Fibroblast of skin of left biceps (primary cell): Measurements from ENCODE around the gene FOXL3.
"Not testable (repeated sequence)": the region's sequence is repeated elsewhere in the genome, so short reads cannot be mapped to it uniquely, and the experiment has no call there.

Experiments
- DNase-seq, 2 experiments: peaks; one replicate each; pipeline ENCODE4 v3.0.0-alpha.2; 2013; ENCODE audit warnings: low read depth in 2 of 2

FOXL3 gene

DNA sequence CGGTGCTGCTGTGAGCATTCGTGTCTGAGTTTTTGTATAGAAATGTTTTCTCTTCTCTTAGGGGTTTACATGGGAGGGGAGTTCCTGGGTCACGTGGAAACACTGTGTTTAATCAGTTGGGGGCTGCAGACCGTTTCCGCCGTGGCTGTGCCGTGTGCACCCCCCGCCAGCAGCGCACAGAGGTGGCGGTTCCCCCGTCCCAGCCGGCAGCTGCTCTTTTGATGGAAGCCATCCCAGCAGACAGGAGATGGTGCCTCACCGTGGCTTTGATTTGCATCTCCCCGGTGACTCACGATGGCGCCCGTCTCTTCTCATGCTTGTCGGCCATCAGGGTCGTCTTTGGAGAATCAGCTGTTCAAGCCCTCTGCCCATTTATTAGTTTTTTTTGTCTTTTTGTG is 34.9 kb upstream of the FOXL3 start:
- DNase-seq: no peak

DNA sequence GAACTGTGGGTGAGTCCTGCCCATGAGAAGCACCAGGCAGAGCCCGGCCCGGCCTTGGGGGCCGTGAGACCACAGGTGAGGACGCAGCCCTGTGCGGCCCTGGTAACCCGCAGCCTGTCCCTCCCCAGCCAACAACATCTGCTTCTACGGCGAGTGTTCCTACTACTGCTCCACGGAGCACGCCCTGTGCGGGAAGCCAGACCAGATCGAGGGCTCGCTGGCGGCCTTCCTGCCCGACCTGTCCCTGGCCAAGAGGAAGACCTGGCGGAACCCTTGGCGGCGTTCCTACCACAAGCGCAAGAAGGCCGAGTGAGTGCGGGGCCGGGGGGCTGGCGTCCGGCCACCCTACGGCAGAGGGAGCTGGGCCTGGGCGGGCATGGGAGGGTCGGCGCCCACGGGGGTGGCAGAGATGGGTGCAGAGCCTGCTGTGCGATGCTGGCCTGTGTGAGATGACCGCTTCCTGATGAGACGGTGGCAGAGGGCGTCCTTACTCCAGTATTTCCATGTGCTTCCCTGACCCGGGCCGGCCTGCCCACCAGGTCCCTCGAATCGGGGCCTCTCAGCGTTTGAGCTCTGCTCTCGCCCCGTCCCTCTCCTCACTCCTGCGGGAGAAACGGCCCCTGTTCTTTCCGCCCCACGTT is 34.1 kb upstream of the FOXL3 start:
- no peak for DNase-seq

DNA sequence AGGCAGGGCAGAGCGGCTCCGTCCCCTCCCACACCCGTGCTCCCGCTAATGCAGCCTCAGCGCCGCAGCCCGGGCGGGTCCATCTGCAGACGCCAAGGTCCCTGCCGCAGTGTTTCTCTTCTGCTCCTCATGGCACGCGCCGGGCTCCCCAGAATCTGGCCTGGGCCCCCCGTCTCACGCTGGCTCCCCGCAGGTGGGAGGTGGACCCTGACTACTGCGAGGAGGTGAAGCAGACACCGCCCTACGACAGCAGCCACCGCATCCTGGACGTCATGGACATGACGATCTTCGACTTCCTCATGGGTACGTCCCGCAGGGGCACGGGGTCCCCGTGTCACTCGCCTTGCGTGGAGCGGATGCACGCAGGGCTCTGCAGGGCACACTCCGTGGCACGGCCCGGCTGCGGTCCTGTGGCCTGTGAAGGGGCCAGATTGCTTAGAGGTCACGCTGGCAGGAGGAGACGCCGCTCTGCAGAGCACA is 33.5 kb upstream of the FOXL3 start:
- DNase-seq: no peak

DNA sequence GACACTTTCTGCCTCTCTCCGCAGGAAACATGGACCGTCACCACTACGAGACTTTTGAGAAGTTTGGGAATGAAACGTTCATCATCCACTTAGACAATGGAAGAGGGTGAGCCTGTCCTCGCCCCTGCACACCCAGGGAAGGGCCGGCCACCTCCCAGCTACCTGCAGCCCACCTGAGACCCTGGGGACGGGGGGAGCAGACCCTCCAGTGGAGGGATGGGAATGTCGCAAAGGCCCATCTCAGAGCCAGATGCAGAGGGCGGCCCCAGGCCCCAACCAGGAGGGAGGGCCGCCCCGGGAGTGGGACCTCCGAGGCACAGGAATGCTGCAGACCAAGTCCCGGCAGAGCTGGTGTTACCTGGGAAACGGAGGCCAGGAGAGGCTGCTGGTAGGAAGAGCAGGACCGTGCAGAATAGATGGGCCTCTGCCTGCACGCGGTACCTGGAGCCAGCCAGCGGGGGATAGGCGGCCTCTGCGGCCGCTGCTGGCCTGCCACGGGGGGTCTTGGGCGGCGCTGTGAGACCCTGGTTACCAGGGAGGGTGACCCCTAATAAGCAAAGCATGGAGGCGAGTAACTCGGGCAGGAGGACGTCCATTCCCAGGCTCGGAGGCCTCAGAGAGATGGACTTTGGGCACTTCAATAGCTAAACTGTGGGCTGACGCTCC is 32.9 kb upstream of the FOXL3 start:
- DNase-seq: no peak

DNA sequence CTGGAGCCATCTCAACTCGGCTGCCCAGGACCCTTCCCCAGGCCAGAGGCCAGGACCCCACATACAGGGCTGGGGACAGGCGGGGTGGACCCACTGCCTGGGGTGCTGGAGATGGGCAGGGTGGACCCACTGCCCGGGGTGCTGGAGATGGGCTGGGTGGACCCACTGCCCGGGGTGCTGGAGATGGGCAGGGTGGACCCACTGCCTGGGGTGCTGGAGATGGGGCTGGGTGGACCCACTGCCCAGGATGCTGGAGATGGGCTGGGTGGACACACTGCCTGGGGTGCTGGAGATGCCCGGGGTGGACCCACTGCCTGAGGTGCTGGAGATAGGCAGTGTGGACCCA is 32.4 kb upstream of the FOXL3 start:
- no peak for DNase-seq

DNA sequence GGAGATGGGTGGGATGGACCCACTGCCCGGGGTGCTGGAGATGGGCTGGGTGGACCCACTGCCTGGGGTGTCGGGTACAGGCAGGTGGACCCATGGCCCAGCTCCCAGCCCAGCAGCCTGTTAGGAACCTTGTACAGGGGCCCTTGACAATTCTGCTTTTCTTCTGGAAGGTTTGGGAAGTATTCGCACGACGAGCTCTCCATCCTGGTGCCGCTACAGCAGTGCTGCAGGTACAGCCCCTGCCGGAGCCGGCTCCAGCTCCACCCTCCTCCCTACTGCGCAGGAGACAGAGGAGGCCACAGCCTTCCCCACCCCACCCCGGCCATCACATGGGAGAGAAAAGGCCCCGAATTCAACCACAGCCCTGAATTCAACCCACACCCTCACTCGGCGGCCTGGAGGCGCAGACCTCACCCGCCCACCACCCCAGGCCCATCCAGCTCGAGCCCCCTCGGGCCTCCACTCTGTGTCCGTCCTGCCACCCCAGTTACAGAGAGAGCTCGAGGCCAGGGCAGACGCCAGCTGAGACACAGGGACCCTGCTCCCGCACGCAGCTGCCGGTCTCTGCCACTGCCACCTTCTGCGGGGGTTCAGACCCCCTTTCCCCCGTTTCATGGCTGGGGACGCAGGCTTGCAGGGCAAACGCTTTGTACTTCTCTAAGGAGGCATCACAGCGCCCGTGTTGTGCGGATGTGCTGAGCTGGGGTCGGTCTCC is 31.3 kb upstream of the FOXL3 start:
- DNase-seq: no peak

DNA sequence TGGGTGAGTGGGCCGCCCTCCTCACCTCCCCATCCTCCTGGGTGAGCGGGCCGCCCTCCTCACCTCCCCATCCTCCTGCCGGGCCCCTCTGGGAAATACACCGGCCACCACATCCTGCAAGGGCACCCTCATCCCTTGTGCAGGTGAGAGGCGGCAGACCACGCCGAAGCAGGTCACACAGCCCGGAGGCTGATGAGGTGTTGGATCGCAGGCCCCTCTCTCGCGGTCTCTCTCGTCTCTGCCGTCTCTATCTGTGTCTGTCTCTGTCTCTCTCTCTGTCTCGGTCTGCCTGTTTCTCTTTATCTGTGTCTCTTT is 30.8 kb upstream of the FOXL3 start:
- DNase-seq: no peak

DNA sequence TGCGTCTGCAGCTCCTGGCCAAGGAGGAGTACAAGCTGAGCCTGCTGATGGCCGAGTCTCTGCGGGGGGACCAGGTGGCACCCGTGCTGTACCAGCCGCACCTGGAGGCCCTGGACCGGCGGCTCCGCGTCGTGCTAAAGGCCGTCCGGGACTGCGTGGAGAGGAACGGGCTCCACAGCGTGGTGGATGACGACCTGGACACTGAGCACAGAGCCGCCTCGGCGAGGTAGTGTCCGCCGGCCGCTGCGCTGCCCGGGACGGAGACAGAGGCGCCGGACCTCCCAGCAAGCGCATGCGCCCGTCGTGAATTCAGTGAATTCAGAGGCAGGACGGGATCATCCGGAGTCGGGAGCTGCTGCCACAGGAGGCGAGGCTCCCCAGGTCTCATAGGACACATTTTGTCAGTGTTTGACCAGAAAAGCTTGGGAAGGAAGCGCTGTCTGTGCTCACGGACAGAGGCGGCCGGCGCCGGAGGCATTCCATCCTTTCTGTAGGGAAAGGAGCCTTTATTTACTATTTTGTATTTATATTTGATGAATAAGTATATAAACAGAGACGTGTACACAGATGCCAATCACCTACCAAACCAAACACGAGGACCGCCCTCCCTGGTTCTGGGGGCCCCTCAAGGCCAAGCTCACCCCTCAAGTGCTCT is 30.1 kb upstream of the FOXL3 start:
- no peak for DNase-seq

DNA sequence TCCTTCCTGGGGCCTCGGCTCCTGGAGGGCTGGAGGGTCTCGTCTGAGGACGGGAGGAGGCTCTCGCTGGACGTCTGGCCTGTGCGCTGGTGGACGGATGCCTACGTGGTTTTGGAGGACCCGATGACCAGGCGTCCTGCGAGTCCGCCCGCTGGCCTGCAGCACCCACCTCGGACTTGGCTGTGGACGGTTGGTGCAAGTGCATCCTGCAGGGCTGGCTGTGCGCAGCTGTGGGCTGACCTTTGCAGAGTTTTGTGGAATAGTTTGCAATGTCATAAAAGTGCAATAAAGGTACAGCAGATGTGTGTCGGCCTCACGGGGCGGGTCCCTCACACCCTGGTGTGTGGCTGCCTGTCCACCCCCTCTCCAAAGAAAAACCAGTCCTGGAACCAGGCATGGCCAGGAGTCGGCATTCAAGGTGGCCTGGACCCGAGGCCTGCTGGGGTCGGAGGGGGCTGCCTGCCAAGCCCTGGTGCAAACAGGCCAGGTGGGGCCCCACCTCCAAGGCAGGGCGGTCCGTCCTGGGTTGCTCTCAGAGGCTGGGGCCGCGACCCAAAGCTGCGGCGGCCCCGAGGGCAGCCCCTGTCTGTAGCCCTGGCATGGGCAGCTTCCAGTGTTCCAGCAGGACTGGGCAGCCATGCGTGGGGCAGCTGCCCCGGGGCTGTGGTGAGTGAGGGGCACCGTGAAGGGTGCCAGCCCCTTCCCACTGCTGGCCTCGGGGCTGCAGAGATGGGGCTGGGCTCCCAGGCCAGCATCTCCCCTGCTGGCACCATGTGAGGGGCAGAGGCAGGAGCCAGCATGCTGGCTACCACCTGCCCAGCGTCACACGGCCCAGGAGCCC is 29.3 kb upstream of the FOXL3 start:
- no peak for DNase-seq

DNA sequence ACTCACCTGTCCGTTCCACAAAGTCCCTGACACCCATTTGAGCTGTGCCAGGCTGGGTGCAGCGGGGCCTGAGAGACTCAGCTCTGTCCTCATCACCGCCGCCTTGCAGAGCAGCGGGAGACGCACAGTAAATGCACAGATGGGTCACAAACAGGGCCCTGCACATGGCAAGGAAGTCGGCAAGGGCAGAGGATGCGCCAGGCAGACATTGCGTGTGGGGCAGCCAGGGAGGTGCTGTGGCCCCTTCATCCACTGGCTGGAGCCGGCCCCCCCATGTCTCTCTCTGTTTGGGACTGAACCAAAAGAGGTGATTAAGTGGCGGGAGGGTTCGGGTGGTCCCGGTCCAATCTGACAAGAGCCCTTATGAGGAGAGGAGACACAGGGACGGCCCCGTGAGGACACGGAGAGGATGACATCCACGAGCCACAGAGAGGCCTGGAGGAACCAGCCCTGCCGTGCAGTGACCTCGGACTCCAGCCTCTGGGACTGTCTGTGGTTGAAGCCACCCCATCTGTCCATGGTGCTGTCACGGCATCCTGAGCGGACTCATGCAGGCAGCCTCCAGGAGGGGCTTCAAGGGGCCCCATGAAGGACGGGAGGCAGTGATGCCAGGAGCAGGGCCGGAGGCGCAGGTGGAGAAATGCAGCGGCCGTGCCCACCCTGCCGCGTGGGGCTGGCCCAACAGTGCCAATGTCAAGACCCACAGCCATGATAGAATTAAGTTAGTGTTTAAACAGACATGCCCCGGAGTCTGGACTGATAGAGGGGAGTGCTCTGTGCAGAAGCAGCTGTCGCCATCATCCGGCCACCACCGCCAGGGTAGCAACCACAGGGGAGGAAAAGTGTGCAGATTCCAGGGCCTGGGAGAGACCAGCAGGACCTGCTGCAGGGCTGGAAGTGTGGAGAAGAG is 28.4 kb upstream of the FOXL3 start:
- DNase-seq: no peak

DNA sequence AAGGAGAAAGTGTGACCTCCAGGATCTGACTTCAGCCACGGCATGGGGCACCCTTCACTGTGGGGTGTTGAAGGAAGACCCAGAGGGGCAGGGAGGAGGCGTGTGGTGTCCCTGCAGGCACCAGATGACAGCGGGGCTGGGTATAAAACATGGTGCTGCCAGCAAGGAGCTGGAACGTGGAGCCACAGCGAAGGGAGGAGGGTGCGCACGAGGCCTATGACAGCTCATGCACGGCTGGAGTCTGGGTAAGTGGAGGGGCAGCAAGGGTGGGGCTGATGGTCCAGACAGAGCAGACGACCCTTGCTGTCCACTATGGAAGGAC is 27.8 kb upstream of the FOXL3 start:
- no peak for DNase-seq

DNA sequence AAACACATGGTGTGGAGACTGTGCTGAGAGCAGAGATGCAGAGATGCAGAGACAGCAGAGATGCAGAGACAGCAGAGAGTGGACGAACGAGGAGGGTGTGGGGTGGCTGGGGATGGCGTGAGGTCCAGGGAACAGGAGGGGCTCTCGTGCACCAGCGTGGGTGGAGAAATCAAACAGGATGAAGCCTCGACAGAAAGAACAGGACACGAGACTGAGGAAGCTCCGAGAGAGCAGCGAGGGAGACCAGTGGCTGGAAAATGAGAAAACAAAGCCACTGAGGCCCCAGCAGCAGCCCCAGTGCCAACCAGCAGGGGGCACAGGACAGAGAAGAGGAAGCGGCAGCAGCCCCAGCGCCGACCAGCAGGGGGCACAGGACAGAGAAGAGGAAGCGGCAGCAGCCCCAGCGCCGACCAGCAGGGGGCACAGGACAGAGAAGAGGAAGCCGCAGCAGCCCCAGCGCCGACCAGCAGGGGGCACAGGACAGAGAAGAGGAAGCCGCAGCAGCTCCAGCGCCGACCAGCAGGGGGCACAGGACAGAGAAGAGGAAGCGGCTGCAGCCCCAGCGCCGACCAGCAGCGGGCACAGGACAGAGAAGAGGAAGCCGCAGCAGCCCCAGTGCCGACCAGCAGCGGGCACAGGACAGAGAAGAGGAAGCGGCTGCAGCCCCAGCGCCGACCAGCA is 27.2 kb upstream of the FOXL3 start:
- not testable (repeated sequence) for DNase-seq

DNA sequence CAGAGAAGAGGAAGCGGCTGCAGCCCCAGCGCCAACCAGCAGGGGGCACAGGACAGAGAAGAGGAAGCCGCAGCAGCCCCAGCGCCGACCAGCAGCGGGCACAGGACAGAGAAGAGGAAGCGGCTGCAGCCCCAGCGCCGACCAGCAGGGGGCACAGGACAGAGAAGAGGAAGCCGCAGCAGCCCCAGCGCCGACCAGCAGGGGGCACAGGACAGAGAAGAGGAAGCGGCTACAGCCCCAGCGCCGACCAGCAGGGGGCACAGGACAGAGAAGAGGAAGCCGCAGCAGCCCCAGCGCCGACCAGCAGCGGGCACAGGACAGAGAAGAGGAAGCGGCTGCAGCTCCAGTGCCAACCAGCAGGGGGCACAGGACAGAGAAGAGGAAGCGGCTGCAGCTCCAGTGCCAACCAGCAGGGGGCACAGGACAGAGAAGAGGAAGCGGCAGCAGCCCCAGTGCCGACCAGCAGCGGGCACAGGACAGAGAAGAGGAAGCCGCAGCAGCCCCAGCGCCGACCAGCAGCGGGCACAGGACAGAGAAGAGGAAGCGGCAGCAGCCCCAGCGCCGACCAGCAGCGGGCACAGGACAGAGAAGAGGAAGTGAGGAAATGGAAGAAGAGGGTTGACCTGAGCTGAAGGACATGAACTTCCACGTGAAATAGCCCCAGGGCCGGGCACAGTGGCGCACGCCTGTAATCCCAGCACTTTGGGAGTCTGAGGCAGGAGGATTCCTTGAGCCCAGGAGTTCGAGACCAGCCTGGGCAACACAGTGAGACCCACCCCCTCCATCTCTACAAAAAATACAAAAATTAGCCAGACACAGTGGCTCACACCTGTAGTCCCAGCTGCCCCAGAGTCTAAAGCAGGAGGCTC is 26.3 kb upstream of the FOXL3 start:
- not testable (repeated sequence) for DNase-seq

DNA sequence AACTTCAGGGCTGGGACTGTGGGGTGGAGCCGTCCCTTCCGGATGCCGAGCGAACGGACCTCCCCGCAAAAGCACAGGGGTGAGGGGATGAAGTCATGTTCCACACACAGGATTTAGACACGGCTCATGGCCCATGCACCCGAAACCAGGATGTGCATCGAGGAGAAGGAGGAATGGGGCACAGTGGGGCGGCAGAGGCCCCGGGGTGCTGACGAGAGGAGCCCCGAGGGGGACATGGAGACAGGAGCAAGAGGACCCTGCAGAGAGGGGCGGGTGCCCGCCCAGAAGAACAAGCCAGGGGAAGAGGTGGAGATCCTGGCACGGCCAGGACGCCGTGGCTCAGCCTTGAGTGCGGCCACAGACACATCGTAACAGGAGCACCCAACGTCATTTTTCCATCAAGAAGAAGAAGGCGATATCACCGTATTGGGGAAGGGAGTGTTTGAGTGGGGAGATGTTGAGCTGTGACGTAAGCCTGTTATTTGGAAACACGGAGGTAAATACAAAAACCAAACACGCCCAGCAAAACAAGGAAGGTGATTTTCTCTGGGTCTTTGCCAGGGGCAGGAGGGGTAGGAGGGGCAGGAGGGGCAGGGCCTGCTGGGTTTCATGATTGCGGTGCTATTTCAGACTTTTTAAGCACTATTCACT is 25.3 kb upstream of the FOXL3 start:
- DNase-seq: no peak

DNA sequence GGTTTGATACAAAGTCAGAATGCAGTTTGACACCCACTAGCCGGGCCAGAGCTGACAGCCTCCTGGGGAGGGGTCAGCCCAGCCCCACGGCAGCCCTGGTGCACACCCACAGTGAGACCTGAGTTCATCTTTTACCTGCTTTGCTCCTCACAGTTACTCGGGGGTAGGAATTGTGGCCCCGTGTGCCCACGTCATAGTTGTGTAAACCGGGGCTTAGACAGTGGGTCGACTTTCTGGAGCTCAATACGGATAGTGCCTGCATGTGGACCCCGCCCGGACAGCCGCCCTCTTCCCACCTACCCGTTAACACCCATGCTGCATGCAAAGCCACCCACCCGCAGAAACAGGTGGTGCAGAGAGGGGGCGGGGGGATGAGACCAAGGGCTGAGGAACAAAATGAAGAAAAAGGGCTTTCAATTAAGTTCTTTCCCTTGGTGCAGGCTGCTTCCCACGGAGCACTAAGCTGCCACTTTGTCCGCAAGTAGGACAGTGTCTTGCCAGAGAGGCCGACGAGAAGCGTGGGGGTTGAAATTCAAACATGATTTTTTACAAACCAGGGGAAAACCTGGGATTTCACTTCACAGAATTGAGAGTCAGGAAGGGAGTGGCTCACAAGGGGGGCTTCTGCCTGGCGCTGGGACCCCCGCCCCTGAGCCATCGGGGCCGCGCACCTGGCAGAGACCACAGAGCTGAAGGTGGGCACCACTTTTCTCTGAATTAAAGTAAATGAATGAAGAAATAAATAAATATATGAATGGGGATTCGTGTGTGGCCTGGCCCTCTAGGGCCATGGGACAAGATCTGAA is 24.6 kb upstream of the FOXL3 start:
- no peak for DNase-seq

DNA sequence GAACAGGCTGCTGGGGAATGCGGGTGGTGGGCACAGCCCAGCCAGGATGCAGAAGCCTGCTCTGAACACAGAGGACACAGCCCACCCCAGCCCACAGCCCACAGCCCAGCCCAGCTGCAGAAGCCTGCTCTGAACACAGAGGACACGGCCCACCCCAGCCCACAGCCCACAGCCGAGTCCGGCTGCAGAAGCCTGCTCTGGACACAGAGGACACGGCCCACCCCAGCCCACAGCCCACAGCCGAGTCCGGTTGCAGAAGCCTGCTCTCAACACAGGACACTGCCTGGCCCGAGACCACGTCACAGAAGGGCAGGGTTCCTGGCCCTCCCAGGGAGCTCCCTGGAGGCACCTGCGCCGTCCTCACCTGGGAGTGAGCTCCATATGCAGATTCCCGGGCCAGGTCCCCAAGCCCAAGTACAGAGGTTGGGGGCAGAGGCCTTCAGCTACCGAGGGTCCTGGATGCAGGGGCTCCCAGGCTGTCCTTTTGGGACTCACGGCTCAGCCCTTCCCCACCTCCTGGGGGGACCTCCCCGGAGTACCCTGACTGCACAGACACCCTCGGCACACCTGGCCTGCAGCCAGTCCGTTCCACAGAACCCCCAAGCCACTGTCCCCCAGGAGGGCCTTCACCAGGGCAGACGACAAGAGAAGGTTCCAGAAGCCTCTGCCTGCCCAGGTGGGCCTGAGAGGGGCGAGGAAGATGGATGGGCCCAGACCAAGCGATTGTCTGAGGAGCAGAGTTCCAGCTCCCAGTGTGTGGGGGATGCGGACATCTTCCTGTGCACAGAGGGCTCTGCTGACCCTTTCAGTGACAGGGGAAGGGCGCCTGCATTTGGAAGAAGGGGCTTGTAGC is 23.7 kb upstream of the FOXL3 start:
- no peak for DNase-seq
